G401.6 (cell line): Measurements from ENCODE around the gene CD300LB.
"Not testable (repeated sequence)": the region's sequence is repeated elsewhere in the genome, so short reads cannot be mapped to it uniquely, and the experiment has no call there.

ENCODE experiments used
- FAIRE-seq: peaks from 2 replicates; lab custom pipeline; 2012; peaks lifted over from hg19 to GRCh38; lab: Jason Lieb, UNC

CD300LB gene

DNA sequence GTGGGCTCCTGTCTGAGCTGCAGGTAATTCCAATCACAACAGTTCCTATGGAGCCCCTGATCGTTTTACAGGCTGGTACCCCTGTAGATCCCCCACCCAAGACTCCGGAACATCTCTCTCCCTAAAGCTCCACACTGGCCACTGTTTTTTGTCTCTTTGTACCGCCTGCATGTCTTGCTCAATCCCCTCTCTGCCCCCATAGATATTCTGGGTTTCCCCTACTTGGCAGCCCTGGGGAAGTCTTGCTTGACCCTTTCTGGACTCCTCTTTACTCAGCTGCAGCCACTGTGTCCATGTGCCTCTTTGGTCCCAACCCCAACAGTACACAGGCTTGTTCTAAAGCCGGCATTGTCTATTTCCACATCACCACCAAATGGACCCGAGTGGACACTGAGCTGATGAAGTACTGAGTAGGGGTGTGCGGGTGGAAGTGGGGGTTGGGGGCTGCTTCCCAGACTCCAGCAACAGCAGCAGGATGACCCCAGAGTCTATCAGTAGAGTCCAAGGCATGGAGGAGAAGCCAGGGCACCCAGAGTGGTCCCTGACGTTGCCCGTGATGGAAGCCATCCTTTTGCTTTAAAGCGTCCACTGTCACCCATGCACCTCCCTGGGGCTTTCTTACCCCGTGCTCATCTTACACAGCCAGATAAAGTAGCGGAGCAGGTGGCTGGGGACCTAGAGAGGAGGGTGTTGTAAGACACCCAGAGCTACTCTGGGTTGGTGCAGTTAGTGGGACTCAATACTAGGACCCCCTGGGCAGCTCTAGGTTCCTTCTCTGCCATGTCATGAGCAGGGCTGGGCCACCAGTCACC is 6.4 kb downstream of the CD300LB start:
- no peak for FAIRE-seq

DNA sequence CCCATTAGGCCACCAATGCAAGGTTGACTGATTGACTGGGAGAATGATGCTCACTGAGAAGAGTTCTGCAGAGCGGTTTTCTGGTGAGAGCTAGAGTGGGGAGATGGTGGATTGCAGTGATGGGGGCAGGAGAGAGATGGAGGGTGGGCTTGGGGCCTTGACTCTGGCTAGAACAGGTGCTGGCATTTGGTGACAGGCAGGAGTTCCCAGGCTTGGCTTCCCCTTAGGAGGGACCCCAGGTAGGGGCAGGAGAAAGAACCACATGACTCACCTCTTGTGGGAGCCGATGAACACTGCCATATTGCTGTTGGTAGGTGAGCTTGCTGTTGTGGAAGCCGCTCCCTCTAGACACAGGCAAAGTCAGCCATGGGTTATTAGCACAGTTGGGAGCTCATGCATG is 8.0 kb downstream of the CD300LB start:
- FAIRE-seq = no peak

DNA sequence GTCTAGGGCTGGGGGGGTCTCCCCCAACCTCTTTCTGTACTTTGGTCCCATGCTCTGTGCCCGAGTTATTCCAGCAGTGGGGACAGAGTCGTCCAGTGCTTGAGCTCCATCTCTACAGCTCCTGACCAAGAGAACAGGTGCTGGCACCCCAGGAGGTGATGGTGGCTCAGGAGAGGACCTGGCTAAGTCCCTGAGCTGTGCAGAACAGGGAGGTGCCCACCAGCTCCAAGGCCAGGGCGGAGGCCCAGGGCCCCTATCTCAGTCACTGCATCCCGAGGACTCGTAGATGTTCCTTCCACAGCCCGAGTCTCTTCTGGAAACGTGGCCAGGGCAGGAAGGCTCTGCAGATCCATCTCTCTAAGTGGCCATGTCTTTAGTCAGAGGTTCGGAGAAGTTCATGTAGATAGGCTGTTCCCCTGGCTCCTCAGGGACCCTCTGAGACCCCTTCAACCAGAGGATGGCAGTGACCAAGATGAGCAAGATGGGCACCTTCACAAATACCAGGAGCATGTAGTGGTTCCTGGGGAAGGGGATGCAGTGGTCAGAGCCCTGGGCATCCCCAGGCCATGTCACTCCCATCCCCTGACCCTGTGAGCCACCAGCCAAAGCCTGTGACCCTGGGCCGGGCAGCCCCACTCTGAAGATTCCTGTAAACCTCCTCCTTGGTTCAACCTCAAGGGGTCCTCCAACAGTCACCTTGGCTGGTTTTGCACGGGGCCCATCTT is 8.7 kb downstream of the CD300LB start:
- no peak for FAIRE-seq

DNA sequence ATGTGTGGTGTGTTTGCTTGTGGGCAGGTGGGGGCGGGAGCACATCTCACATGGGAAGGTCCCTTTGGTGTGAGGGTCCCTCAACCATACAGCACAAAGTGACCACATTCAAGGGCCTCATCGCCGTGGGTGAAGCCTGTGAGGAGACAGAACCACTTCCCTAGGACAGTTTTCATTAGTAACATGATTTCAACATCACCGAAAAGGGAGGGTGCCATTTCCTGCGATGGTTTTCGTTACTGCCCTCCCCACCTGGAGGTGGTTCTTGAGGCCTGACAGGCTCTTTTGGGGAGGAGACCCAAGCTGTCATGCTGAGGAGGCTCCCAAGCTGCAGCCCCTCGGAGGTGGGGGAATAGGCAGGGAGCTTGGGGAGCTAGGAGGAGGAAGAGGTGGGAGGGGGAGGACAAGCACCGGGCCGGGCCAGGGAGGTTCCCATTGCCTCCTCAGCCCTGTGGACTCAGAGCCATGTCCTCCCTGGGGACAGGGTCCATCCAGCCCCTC is 9.5 kb downstream of the CD300LB start:
- FAIRE-seq = no peak

DNA sequence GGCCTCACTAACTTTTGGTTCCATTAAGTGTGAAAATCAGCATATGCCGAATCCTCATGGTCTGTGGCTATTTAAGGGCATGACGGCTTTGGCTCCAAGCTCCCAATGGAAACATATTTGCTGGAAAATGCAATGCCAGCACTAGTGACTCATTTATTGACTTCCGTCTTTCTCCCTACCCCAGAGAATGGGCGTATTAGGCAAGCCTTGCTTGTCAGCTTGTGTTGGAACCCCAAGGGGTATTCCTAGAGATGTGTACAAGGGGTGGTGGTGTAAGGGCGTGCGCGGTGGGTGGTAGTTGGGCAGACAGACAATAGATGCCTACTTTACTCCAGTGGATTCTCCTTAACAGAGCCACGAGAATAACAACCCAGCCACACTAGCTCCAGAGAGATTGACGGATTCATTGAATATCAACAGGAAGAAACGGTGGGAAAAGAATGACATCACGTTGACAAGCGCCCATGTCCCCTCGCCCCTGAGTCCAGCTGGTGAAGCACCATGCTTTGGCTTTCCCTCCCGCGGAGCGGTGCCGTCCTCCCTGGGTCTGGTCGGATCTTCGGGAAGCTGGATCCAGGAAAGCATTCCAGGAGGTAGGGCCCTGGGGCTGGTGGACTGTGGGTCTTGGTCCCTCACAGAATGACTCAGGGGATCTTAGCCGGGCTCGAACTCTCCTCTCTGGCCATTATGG is 10.3 kb downstream of the CD300LB start:
- no peak for FAIRE-seq

DNA sequence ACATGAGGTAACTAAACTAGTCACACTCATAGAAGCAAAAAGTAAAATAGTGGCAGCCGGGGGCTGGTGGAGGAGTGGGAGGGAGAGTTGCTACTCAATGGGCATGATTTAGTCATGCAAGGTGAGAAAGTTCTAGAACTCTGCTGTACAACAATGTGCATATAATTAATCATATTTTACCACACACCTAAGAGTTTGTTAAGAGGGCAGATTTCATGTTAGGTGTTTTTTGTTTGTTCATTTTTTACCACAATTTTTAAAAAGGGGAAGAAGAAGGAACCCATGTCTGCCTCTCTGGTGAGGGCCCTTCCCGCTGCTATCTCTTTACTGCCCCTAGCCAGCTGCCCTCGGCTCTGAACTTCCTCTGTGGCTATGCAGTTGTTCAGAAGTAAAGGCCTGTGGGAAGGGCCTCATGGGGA is 11.2 kb downstream of the CD300LB start:
- FAIRE-seq = no peak

DNA sequence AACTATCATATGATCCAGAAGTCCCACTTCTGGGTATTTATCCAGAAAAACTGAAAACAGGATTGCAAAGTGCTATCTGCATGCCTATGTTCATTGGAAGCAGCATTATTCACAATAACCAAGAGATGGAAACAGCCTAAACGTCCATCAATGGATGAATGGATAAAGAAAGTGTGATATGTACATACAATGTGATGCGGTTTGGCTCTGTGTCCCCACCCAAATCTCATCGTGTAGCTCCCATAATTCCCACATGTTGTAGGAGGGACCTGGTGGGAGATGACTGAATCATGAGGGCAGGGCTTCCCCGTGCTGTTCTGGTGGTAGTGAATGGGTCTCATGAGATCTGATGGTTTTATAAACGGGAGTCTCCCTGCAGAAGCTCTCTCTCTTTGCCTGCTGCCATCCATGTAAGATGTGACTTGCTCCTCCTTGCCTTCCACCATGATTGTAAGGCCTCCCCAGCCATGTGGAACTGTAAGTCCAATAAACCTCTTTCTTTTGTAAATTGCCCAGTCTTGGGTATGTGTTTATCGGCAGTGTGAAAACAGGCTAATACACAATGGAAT is 12.8 kb downstream of the CD300LB start:
- FAIRE-seq = not testable (repeated sequence)

DNA sequence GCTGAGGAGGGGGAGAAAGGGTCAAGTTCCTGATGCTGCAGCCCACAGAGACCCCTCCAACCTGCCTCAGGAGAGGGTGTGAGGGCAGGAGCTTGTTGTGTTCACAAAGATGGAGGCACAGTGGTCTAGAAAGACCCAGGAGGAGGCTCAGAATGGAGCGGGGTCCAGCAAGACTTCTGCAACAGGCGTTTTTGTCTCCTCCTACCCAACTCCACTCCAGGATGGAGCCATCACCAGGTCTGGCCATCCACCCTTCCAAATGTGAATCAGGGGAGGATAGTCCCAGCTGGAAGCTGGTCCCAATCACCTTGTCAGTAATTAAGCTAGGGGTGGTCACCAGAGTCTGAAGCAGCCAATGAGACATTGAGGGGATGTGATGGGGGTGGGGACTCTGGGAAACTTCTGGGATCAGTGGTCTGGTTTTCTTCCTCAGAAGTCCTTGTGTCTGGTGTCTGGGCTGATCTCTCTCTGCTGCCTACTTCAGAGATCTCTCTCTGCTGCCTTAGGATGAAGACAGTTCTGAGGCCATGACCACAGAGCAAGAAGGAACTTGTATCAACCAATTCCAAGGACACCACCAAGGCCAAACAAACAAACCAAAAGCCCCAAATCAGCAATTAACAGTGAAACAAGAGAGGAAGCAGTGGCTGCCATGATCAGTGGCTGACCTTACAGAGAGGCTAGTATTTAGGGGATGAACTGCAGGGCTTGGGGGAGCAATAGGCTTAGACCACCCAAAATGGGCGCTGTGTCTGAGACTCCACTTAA is 14.5 kb downstream of the CD300LB start:
- FAIRE-seq = no peak

DNA sequence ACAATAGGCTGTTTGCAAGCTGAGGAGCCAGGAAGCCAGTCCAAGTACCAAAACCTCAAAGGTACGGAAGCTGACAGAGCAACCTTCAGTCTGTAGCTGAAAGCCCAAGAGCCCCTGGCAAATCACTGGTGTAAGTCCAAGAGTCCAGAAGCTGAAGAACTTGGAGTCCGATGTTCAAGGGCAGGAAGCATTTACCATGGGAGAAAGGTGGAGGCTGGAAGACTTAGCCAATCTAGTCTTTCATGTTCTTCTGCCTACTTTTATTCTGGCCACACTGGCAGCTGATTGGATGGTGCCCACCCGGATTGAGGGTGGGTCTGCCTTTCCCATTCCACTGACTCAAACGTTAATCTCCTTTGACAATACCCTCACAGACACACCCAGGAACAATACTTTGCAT is 15.3 kb downstream of the CD300LB start:
- no peak for FAIRE-seq

DNA sequence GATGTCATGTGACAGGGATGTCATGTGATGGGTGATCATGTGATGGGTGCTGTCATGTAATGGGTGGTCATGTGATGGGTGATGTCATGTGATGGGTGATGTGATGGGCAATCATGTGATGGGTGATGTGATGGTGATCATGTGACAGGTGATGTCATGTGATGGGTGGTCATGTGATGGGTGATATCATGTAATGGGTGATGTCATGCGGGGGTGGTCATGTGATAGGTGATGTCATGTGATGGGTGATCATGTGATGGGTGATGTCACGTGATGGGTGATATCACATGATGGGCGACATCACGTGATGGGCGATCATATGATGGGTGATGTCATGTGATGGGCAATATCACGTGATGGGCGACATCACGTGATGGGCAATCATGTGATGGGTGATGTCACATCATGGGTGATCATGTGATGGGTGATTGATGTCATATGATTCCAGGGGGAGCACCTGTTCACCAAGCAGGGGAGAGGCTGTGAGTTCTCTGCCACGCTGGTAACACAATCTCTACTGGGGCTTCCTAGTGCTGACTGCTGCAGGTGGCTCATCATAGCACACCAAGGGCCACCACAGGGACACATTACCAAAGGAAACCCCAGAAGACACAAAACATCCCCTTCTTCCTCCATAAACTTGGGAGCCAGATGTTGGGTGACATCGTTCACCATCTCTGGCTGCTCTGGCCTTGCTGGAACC is 16.5 kb downstream of the CD300LB start:
- no peak for FAIRE-seq

DNA sequence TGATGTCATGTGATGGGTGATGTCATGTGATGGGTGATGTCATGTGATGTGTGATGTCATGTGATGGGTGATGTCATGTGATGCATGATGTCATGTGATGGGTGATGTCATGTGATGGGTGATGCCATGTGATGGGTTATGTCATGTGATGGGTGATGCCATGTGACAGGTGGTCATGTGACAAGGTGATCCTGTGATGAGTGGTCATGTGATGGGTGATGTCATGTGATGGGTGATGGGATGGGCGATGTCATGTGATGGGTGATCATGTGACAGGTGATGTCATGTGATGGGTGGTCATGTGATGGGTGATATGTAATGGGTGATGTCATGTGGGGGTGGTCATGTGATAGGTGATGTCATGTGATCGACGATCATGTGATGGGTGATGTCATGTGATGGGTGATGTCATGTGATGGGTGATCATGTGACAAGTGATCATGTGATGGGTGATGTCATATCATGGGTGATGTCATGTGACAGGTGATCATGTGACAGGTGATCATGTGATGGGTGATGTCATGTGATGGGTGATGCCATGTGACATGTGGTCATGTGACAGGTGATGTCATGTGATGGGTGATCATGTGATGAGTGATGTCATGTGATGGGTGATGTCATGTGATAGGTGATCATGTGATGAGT is 17.2 kb downstream of the CD300LB start:
- FAIRE-seq = no peak

DNA sequence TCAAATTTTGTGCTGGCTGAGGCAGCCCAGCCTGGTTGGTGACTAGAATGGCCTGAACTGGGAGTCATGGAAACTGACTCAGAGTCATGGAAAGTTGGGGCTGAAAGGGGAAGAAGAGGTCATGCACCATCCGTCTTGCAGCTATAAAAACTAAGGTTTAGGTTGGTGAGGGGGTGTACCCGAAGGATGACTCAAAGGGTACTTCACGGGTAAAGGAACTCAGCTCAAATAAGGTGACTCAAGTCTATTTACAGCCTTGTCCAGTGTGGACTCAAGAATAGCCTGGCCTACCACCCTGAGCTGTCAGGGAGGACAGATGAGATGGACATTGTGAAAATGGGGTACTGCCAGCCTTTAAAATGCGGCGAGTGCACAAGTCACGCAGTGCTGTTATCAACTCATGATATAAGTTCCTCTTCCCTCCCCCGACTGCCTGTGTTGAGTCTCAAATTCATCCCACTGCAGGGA is 18.6 kb downstream of the CD300LB start:
- FAIRE-seq = no peak

DNA sequence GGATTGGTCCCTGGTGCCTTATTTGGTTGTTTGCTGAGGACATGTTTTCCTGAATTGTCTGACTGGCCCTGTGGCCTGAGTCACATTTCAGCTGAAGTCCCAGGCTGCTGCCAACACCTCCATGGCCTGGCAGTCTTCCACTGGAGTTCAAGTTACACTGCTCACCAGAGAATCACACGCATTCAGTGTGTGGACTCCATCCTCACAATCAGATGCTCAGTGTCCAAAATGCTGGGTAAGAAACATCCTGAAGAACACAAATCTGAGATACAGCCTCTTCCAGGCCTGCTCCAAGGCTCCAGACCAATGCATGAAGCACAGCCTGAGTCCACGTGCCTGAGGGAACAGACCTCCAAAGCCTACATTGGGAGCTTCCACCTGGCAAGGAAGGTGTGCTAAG is 19.2 kb downstream of the CD300LB start:
- FAIRE-seq = no peak

DNA sequence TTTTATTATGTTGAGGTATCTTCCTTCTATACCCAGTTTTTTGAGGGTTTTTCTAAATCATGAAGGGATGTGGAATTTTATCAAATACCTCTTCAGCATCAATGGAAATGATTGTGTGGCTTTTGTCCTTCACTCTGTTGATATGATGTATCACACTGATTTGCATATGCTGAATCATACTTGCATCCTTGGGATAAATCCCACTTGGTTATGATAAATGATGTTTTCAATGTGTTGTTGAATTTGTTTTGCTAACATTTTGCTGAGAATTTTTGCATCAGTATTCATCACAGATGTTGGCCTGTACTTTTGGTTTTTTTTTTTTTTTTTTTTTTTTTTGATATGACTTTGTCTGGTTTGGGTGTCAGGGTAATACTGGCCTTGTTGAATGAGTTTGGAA is 23.1 kb downstream of the CD300LB start:
- FAIRE-seq = no peak

DNA sequence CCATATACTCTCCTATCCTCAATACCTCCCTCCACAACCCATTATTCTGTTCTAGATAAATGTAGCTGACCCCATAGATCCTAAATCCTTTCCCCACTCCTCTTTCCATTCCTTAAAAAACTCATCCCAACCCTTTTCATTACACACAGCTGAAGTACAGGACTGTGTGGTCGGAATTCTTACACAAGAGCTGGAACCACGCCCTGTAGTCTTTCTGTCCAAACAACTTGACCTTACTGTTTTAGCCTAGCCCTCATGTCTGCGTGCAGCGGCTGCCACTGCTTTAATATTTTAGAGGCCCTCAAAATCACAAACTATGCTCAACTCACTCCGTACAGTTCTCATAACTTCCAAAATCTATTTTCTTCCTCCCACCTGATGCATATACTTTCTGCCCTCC is 27.3 kb downstream of the CD300LB start:
- not testable (repeated sequence) for FAIRE-seq

DNA sequence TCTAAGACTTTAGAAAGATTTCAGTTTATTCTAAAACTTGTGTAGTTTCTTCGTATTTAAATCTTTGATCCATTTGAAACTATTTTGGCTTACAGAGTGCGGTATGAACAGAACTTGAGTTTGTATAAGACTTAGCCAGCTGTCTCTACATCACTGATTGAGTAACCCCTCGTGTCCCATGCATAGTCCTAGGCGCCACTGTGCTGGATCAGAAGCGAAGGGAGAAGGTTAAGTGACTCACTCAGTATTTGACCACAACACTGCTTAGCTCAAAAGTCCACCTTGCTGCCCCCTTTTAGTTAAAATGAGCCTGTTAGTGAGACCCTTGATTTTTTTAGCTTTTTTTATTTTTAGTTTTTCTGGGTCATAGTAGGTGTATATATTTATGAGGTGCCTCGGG is 28.4 kb downstream of the CD300LB start:
- no peak for FAIRE-seq

DNA sequence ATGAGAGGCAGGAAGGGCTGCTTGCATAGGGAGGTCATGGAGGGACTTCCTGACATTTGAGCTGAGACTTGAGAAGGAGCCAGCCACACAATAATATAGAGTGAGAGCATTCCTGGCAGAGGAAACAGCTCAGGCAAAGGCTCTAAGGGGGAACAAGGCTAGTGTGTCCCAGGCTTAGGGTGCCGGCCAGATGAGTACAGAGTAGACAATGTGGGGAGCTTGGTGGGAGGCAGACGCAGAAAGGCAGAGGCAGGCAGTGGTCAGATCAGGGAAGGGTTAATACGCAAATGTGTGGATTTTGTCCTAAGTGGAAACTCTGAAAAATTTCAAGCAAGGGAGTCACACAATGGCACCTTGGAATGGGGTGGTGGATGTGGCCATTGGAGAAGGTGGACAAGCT is 31.3 kb downstream of the CD300LB start:
- FAIRE-seq = no peak

DNA sequence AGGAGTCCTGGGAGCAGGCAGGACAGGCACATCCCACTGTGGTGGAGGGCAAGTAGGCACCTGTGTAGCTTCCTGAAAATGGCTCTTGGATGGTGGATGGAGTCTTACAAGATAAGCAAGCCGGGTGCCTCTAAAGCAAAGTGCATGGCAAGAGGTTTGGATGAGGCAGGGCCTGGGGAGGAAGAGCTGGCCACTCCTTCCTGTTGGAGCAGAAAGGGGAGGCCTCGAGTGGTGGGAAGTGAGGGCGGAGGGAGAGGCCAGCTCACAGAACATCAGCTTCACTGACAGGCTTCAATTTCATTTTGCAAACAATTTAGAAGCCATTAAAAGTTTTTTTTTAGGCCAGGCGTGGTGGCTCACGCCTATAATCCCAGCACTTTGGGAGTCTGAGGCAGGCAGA is 33.8 kb downstream of the CD300LB start:
- no peak for FAIRE-seq

DNA sequence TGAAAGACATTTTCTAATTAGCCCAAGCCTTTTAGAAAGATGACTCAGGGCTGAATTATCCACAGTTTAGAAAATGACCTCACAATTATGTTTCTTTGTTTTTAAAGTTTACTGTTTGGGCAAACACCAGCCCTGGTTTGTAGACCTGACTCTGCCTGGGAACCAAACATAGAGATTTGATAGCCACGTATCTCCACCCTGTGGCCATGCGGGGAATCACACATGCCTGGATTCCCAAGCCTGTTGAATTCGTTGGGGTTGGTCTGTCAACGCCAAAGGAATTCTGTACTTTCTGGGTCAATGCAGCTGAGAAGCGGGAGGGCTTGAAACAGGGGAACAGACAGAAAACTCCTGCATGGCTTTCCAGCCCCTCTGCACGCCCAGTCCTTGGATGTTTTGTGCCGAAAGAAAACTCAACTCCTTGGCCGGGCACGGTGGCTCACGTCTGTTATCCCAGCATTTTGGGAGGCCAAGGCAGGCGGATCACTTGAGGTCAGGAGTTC is 37.9 kb downstream of the CD300LB start:
- FAIRE-seq = peak; percentile 86

DNA sequence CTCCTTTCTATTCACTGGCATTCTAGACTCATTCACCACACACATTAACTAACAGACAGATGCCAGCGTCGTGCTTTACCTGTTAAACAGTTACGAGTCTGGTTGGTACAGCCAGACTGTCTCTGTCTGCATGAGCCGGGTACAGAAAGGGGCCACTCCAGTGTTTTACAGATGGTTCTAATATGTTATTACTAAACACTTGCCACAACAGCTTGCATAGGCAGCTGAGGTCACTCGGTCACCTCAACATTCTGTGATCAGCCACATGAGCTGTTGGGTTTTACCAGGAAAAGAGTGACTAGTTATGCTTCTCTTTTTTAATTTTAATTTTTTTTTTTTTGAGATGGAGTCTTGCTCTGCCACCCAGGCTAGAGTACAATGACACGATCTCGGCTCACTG is 39.6 kb downstream of the CD300LB start:
- no peak for FAIRE-seq
